HG03432 (cell line): ENCODE results near the gene CA11.

Experiments used
- ATAC-seq: cut with Tn5 transposase; IDR thresholded peaks from one replicate; pipeline ENCODE4 v1.9.1; 2021; ENCODE audit warnings: mild to moderate bottlenecking, moderate library complexity; ENCODE audit not compliant: unreplicated experiment

CA11 gene

DNA sequence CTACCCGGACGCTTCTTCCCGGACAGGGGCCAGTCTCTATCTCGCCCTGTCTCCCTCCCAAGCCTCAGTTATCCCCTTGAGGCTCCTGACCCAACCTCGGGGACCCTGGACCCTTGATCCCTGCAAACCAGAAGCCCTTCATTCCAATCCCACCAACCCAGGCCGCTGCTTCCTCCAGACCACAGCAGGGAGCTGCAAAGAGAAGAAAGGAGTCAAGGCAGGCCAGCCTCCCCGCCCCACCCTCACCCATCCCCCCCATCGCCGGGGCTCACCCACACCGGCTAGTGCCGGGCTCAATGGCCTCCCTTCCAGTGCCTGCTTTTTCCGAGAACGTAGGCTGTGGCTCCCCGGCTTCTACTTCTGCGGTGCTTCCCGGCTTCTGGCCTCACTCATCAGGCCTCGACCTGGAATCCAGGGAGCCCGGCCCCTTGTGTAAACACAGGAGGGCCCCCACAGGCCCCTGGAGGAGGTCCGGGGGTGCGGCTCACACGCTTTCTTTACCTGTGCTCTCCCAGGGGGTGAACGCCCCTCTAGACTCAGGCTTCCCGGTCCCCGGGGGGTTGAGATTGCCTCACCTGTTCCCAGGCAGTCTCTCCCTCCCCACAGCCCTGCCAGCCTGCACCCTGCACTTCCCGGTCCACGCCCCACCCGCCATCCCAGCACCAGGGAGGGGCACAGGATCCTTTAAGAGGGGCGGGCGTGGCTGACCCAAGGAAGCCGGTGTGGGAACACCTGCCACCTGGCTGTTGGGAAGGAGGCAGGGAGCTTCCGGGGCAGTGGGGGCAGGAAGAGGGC, 31.4 kb downstream of the CA11 start, which contains the start of gene FAM83E:
Gene FAM83E, minus strand, starts transcription at position 641 of the 795 bp plus-strand sequence. CDS start 1,704 bp downstream, outside the sequence.
- no peak for ATAC-seq

DNA sequence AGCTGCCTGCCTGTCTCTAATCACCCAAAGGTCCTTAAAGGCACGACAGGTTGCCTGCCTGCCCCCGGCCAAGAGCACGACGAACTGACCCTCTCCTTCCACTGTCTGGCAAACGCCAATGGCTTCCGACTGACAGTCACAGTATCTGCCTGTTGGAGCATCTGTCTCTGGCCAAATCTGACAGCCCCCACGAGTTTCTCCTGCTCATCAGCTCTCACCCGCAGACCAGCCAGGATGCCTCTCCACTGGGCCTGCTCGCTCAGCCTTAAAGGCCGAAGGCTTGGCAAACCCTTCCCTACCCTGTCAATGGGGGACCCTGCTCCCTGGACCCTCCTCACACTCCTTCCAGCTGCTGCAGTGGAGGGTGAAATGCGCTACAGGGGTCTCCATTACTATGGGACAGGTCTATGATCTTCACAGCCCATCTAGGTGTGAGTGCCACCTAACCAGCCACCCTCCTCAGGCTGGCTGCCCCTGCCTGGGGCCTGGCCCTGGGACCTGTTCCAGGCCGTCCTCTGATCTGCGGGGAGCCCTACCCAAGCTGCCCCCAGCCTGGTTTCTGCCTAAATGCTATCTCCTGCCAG, 32.0 kb downstream of the CA11 start:
- ATAC-seq = no peak

GRCh38 chr19:48613024-48613851, 32.7 kb downstream of the CA11 start:
- no peak for ATAC-seq

- ATAC-seq = no peak
Observed at GRCh38 chr19:48611872-48612271, 34.1 kb downstream of the CA11 start.

GRCh38 chr19:48609571-48610108, 36.3 kb downstream of the CA11 start:
- ATAC-seq = no peak

GRCh38 chr19:48608798-48609263, 37.2 kb downstream of the CA11 start:
- ATAC-seq = peak; percentile 50

DNA sequence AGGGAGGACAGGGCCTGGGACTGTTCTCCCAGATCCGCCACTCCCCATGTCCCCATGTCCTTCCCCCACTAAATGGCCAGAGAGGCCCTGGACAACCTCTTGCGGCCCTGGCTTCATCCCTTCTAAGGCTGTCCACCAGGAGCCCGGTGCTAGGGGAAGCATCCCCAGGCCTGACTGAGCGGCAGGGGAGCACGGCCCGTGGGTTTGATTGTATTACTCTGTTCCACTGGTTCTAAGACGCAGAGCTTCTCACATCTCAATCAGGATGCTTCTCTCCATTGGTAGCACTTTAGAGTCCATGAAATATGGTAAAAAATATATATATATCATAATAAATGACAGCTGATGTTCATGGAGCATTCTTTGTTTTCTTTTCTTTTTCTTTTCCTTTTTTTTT, 38.6 kb downstream of the CA11 start:
- no peak for ATAC-seq

GRCh38 chr19:48606463-48607358, 39.3 kb downstream of the CA11 start, which contains the start of gene SPACA4:
Gene SPACA4 (plus strand): TSS chr19:48606742. CDS start chr19:48606979, 237 bp downstream.
- no peak for ATAC-seq

DNA sequence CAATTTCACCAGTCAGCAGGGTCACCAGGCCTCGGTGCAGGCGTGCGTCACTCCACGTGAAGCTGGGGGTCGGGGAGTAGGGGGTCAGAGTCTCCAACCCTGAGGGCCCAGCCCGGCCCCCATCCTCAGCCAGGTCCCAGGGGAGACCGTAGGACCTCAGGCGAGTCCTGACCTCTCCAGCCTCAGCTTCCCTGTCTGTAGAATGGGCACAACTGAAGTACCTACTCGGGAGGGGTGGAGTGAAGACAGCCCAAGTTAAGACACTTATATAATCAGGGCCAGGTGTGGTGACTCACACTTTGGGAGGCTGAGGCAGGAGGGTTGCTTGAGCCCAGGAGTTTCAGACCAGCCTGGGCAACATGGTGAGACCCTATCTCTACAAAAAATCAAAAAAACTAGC, 42.1 kb downstream of the CA11 start:
- no peak for ATAC-seq

DNA sequence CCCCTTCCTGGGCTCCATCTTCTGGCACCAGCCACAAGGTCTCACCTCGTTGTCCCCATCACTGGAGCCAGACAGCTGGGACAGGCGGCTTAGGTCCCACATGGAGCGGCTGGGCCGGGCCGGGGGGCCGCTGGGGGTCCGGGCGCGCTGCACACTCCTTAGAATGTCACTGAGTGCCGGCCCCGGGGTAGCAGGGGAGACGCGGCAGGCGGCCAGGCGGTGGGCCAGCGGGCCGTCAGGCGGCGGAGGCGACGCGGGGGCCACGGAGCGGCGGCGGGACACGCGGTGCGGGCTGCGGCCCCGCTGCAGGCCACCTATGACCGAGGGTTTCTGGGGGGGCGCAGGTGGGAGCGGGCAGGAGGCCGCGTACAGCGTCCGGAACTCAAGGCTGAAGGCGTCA, 42.5 kb downstream of the CA11 start:
- ATAC-seq = no peak

GRCh38 chr19:48603001-48603400, 43.0 kb downstream of the CA11 start:
- ATAC-seq = no peak

- ATAC-seq = no peak
Observed at GRCh38 chr19:48600679-48601417, 45.1 kb downstream of the CA11 start.

- no peak for ATAC-seq
Observed at GRCh38 chr19:48598996-48599700, 46.8 kb downstream of the CA11 start.

GRCh38 chr19:48596679-48597465, 49.1 kb downstream of the CA11 start:
- ATAC-seq = no peak

- ATAC-seq = no peak
Observed at GRCh38 chr19:48596237-48596636, 49.8 kb downstream of the CA11 start.

GRCh38 chr19:48595833-48596232, 50.2 kb downstream of the CA11 start:
- ATAC-seq = no peak

DNA sequence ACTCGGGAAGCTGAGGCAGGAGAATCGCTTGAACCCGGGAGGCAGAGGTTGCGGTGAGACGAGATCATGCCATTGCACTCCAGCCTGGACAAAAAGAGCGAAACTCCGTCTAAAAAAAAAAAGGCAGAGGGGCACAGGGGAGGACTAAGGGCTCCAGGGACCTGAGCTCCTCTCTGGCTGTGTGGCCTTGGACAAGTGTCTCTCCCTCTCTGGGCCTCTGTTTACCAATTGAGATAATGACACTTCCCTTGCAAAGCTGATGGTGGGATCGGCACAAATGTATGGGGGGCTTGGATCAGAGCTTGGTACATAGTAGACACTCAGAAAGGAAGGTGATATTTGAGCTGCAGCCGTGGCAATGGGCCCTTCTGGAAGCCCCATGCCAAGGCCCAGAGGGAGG, 50.8 kb downstream of the CA11 start:
- no peak for ATAC-seq

DNA sequence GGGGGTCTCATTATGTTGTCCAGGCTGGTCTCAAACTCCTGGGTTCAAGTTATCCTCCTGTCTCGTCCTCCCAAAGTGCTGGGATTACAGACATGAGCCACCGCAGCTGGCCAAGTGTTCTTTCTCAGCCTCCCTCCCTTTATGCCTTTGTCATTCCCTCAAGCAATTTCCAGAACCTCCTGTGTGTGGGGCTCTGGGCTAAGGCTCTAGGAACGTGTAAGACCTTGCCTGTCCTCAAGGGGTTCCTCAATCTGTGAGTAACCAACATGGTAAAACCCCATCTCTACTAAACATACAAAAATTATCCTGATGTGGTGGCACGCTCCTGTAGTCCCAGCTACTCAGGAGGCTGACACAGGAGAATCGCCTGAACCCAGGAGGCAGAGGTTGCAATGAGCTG, 55.0 kb downstream of the CA11 start:
- ATAC-seq = no peak
